PC-3 (cell line): ENCODE measurements around the gene SFSWAP. TPM values are rescaled to one million over a fixed set of nuclear protein-coding genes. Genes with fewer than 3 reads are reported as not detected.
A peak's percentile ranks its signal among the peaks of the same experiment; 100 is the strongest.

Experiments
- ATAC-seq: fragments of 200-7000 bp; cut with Tn5 transposase; 2 replicates; pipeline ENCODE4 v1.9.1; 2020; ENCODE audit warnings: mild to moderate bottlenecking, moderate library complexity
- BruUV-seq: library from RNA; stranded (reverse); fragments of 400-500 nt; replicated peaks from 2 replicates; lab custom pipeline; 2021; lab: Mats Ljungman, UMichigan
- CTCF ChIA-PET: fragments of 300-600 bp; sonication (Branson Sonifier 250); formaldehyde crosslinking; loops from one replicate; lab custom pipeline; 2022; ENCODE audit warnings: antibody characterized with exemption; lab: Charles Lee
- POLR2A ChIA-PET: fragments of 300-600 bp; sonication (Branson Sonifier 250); formaldehyde crosslinking; loops from one replicate; lab custom pipeline; 2022; ENCODE audit warnings: antibody characterized with exemption; ENCODE audit not compliant: unreplicated experiment; lab: Charles Lee
- DNase-seq: peaks from one replicate; pipeline ENCODE4 v3.0.0-alpha.2; 2015
- H2AFZ ChIP-seq: fragments of 300-600 bp; sonication (generic); 2 replicates; pipeline ENCODE4 v1.6.0; 2016; ENCODE audit warnings: antibody characterized with exemption, low read length
- H3F3A ChIP-seq: fragments of 300-600 bp; sonication (generic); one replicate; pipeline ENCODE4 v1.6.0; 2017; ENCODE audit warnings: antibody characterized with exemption, low read length, control low read depth, mild to moderate bottlenecking; ENCODE audit not compliant: unreplicated experiment
- H3K27ac ChIP-seq: fragments of 300-600 bp; sonication (generic); 2 replicates; pipeline ENCODE4 v1.5.1; 2016; ENCODE audit warnings: mild to moderate bottlenecking, low read length
- H3K27me3 ChIP-seq: fragments of 300-600 bp; sonication (generic); 2 replicates; pipeline ENCODE4 v1.6.1; 2016; ENCODE audit warnings: low read length, mixed read lengths
- H3K36me3 ChIP-seq: fragments of 300-600 bp; sonication (generic); 2 replicates; pipeline ENCODE4 v1.6.1; 2016; ENCODE audit warnings: low read depth, mixed run types, low read length, mixed read lengths
- H3K4me1 ChIP-seq: fragments of 300-600 bp; sonication (generic); 2 replicates; pipeline ENCODE4 v1.5.1; 2016; ENCODE audit warnings: low read length; ENCODE audit not compliant: insufficient read depth
- H3K4me2 ChIP-seq: fragments of 300-600 bp; sonication (generic); 2 replicates; pipeline ENCODE4 v1.6.0; 2016; ENCODE audit warnings: low read length
- H3K4me3 ChIP-seq: fragments of 300-600 bp; sonication (generic); 2 replicates; pipeline ENCODE4 v1.5.1; 2016; ENCODE audit warnings: mild to moderate bottlenecking, low read length, mixed read lengths
- H3K79me2 ChIP-seq: fragments of 300-600 bp; sonication (generic); 2 replicates; pipeline ENCODE4 v1.6.1; 2017; ENCODE audit warnings: low read length, mixed read lengths
- H3K9ac ChIP-seq: fragments of 300-600 bp; sonication (generic); 2 replicates; pipeline ENCODE4 v1.6.0; 2016; ENCODE audit warnings: mild to moderate bottlenecking, low read length
- H3K9me2 ChIP-seq: fragments of 300-600 bp; sonication (generic); replicated peaks from 2 replicates; pipeline ENCODE4 v1.6.1; 2016; ENCODE audit warnings: mixed run types, low read length, mixed read lengths
- H3K9me3 ChIP-seq: fragments of 300-600 bp; sonication (generic); 2 replicates; pipeline ENCODE4 v1.6.1; 2016; ENCODE audit warnings: low read length, mixed read lengths
- H4K20me1 ChIP-seq: fragments of 300-600 bp; sonication (generic); 2 replicates; pipeline ENCODE4 v1.6.1; 2016; ENCODE audit warnings: low read length, mixed read lengths
- CTCF ChIP-seq: fragments of 300-600 bp; sonication (generic); conservative IDR thresholded peaks from 2 replicates; pipeline ENCODE4 v1.5.1; 2017; ENCODE audit warnings: antibody characterized with exemption, low read depth, mild to moderate bottlenecking, low read length
- EZH2 ChIP-seq: fragments of 300-600 bp; sonication (generic); IDR thresholded peaks from one replicate; pipeline ENCODE4 v1.6.1; 2017; ENCODE audit warnings: antibody characterized with exemption, mild to moderate bottlenecking, low read length; ENCODE audit not compliant: unreplicated experiment
- EZH2phosphoT487 ChIP-seq: fragments of 300-600 bp; sonication (generic); IDR thresholded peaks from 2 replicates; pipeline ENCODE4 v1.6.1; 2018; ENCODE audit warnings: mild to moderate bottlenecking, antibody characterized with exemption, low read length, borderline replicate concordance
- intact Hi-C: fragments of 100-400 bp; cut with micrococcal nuclease; formaldehyde crosslinking; loops from 2 replicates; pipeline ENCODE4 v1.9.0; 2023
- total RNA-seq: library from RNA; depleted of rRNA; stranded (reverse); fragments of >200 nt; gene quantifications from 2 replicates; pipeline ENCODE4 v1.2.3, GENCODE V29; 2014

SFSWAP gene
- total RNA-seq, 1 experiment from 2014 or later: 57.5 TPM

- ATAC-seq (no peak), DNase-seq (peak; percentile 18)
- Histone ChIP-seq H3K79me2 (no peaks in the 10 kb centered on the region; the same call in 1 of the 2 replicates), H4K20me1 (no peaks in the 10 kb centered on the region), H3K27me3 (no peaks in the 10 kb centered on the region), H3K9ac (no peak overlapping the region), H3K4me1 (peaks cover 13% of the 10 kb centered on the region), H3F3A (no peaks in the 10 kb centered on the region), H2AFZ (peak overlapping the region; percentile 61), H3K4me2 (peak overlapping the region; percentile 57), H3K9me2 (no peaks in the 10 kb centered on the region), H3K9me3 (no peaks in the 10 kb centered on the region), H3K27ac (no peak overlapping the region), H3K4me3 (no peak overlapping the region), H3K36me3 (no peaks in the 10 kb centered on the region)
- TF ChIP-seq CTCF: no peak
- no peak for TF ChIP-seq EZH2
- no peak for TF ChIP-seq EZH2phosphoT487
- POLR2A ChIA-PET: no interaction called here
- intact Hi-C loops: loop anchor here (5.0 kb wide), 2 partner anchors 88 to 218 kb away; no protein-coding TSS in a partner anchor
- CTCF ChIA-PET: no interaction called here
- no TSS peak for BruUV-seq
Observed at GRCh38 chr12:131825146-131825892, 114.4 kb downstream of the SFSWAP start.

- H3F3A ChIP-seq: no peaks in the 10 kb centered on the region
- no peaks in the 10 kb centered on the region for H3K27me3 ChIP-seq
- no peak overlapping the region for H2AFZ ChIP-seq
- H3K79me2 ChIP-seq: no peaks in the 10 kb centered on the region; the same call in 1 of the 2 replicates
- no peaks in the 10 kb centered on the region for H3K36me3 ChIP-seq
- no peaks in the 10 kb centered on the region for H3K9me3 ChIP-seq
- H3K4me1 ChIP-seq: peaks cover 14% of the 10 kb centered on the region
- no peak for TF ChIP-seq CTCF
- no peak for TF ChIP-seq EZH2phosphoT487
- no peak for TF ChIP-seq EZH2
- CTCF ChIA-PET: no interaction called here
- no peaks in the 10 kb centered on the region for H3K9me2 ChIP-seq
- H3K4me2 ChIP-seq: no peak overlapping the region
- no peak overlapping the region for H3K4me3 ChIP-seq
- intact Hi-C loops: loop anchor here (5.0 kb wide), 2 partner anchors 89 to 219 kb away; no protein-coding TSS in a partner anchor
- no TSS peak for BruUV-seq
- H3K9ac ChIP-seq: no peak overlapping the region
- no peak for ATAC-seq
- no peak for DNase-seq
- no peak overlapping the region for H3K27ac ChIP-seq
- H4K20me1 ChIP-seq: no peaks in the 10 kb centered on the region
- POLR2A ChIA-PET: no interaction called here
Observed at GRCh38 chr12:131826097-131826928, 115.4 kb downstream of the SFSWAP start.
